Progenitor cell of endocrine pancreas (in vitro differentiated cells): Measurements from ENCODE around the gene SNX21. TPM values are rescaled to one million over a fixed set of nuclear protein-coding genes. Genes with fewer than 3 reads are reported as not detected.

Experiments used
- DNase-seq: peaks from one replicate; pipeline ENCODE4 v3.0.0; 2021; ENCODE audit warnings: low spot score; ENCODE audit not compliant: unreplicated experiment
- H3K27ac Mint-ChIP-seq: 2 replicates; pipeline ENCODE4 v1.8.0; 2021; ENCODE audit warnings: mild to moderate bottlenecking, moderate library complexity, mixed read lengths
- H3K27me3 Mint-ChIP-seq: 2 replicates; pipeline ENCODE4 v1.8.0; 2021; ENCODE audit warnings: mixed read lengths
- H3K36me3 Mint-ChIP-seq: 2 replicates; pipeline ENCODE4 v1.8.0; 2022; ENCODE audit warnings: mixed read lengths; ENCODE audit not compliant: insufficient read depth
- H3K4me1 Mint-ChIP-seq: 2 replicates; pipeline ENCODE4 v1.8.0; 2021; ENCODE audit warnings: low read depth, mixed read lengths
- H3K4me3 Mint-ChIP-seq: 2 replicates; pipeline ENCODE4 v1.8.0; 2021; ENCODE audit warnings: low read depth, mild to moderate bottlenecking, moderate library complexity, mixed read lengths
- H3K9me3 Mint-ChIP-seq: 2 replicates; pipeline ENCODE4 v1.8.0; 2021; ENCODE audit warnings: low read depth, mixed read lengths
- CTCF ChIP-seq: fragments of 200-600 bp; sonication (generic); IDR thresholded peaks from one replicate; pipeline ENCODE4 v1.5.0; 2021; ENCODE audit warnings: antibody characterized with exemption, mild to moderate bottlenecking; ENCODE audit not compliant: unreplicated experiment
- total RNA-seq: library from RNA; stranded (reverse); gene quantifications from 2 replicates; pipeline ENCODE4 v1.2.1, GENCODE V29; 2021

The SNX21 gene
- total RNA-seq, 1 donor from 2014 or later: 13.1 TPM

- TF ChIP-seq CTCF: no peak
- Mint-ChIP-seq H3K27me3 (no peaks in the 10 kb centered on the region), H3K9me3 (no peaks in the 10 kb centered on the region), H3K36me3 (peaks cover 10% of the 10 kb centered on the region), H3K4me1 (no peaks in the 10 kb centered on the region), H3K4me3 (no peak overlapping the region), H3K27ac (no peak overlapping the region)
- no peak for DNase-seq
Observed at GRCh38 chr20:45840700-45841198, 7.2 kb downstream of the SNX21 start.

- Mint-ChIP-seq H3K36me3 (peaks cover 10% of the 10 kb centered on the region), H3K9me3 (no peaks in the 10 kb centered on the region), H3K4me3 (no peak overlapping the region), H3K27ac (no peak overlapping the region), H3K4me1 (no peaks in the 10 kb centered on the region), H3K27me3 (no peaks in the 10 kb centered on the region)
- no peak for DNase-seq
- TF ChIP-seq CTCF: no peak
Observed at GRCh38 chr20:45841407-45842129, 8.0 kb downstream of the SNX21 start.

- no peak for TF ChIP-seq CTCF
- H3K27ac Mint-ChIP-seq: no peak overlapping the region
- H3K4me1 Mint-ChIP-seq: no peaks in the 10 kb centered on the region
- H3K36me3 Mint-ChIP-seq: peaks cover 8% of the 10 kb centered on the region
- DNase-seq: no peak
- no peak overlapping the region for H3K4me3 Mint-ChIP-seq
- no peaks in the 10 kb centered on the region for H3K9me3 Mint-ChIP-seq
- H3K27me3 Mint-ChIP-seq: no peaks in the 10 kb centered on the region
Observed at GRCh38 chr20:45842169-45842812, 8.7 kb downstream of the SNX21 start.

GRCh38 chr20:45843506-45843905 is 9.9 kb downstream of the SNX21 start:
- H3K9me3 Mint-ChIP-seq: no peaks in the 10 kb centered on the region
- H3K4me1 Mint-ChIP-seq: no peaks in the 10 kb centered on the region
- no peaks in the 10 kb centered on the region for H3K27me3 Mint-ChIP-seq
- H3K4me3 Mint-ChIP-seq: no peak overlapping the region
- peaks cover 8% of the 10 kb centered on the region for H3K36me3 Mint-ChIP-seq
- TF ChIP-seq CTCF: no peak
- no peak overlapping the region for H3K27ac Mint-ChIP-seq
- DNase-seq: no peak

- DNase-seq: no peak
- Mint-ChIP-seq H3K9me3 (no peaks in the 10 kb centered on the region), H3K4me3 (no peak overlapping the region), H3K36me3 (peaks cover 7% of the 10 kb centered on the region), H3K27me3 (no peaks in the 10 kb centered on the region), H3K27ac (no peak overlapping the region), H3K4me1 (no peaks in the 10 kb centered on the region)
- TF ChIP-seq CTCF: no peak
Observed at GRCh38 chr20:45845452-45845851, 11.9 kb downstream of the SNX21 start.
